HCEC 1CT (cell line): ENCODE data around the gene CARMIL3.
A peak's percentile ranks its signal among the peaks of the same experiment; 100 is the strongest.
"Not testable (repeated sequence)": the region's sequence is repeated elsewhere in the genome, so short reads cannot be mapped to it uniquely, and the experiment has no call there.

Experiments used
- DNase-seq: peaks from one replicate; pipeline ENCODE4 v3.0.0-alpha.2; 2017

CARMIL3 gene

DNA sequence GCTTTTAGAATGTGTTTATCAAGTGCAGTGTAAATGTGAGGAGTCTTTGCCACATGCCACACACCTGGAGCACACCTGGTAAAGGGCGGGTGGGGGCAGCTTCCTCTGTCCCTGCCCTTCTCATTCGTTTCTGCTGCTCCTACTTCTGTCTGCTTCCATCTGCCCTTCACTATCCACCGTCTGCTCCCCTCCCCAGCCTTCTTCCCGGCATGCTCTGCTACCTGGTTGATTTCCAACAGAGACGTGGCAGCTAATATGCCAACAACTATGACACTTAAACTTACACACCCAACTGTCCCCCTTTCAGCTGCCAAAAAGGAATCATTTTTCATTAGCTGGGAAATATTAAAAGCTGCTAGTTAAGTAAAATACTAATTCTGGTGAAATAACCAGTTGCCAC, 9.1 kb upstream of the CARMIL3 start:
- DNase-seq = no peak

DNA sequence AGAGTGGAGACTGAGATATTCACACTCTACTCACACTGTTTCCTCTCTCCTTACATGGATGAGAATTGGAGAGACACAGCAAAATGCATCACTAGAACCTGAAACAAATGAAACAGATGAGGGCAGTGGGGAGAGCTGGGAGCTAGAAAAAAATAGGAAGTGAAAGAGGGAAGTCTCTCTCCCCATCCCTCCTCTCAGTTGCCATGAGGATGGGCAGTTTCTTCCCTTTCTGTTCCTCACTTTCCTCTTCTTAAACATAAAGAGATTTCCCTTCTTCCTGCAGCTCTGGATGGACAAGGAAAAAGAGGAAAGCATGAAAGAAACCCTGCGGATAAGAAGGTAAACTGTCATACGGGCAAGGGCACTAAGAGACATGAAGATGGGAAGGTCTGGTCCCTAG, 2.8 kb upstream of the CARMIL3 start:
- DNase-seq = not testable (repeated sequence)

DNA sequence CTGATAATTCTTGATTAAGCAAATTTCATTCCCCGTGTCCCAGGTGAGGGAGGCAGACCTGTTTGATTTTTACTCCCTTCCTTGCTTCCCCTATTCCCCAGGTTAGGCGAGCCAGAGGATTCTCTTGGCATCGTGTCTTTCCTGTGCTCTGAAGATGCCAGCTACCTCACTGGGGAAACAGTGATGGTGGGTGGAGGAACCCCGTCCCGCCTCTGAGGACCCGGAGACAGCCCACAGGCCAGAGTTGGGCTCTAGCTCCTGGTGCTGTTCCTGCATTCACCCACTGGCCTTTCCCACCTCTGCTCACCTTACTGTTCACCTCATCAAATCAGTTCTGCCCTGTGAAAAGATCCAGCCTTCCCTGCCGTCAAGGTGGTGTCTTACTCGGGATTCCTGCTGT, 1.1 kb upstream of the CARMIL3 start:
- DNase-seq = not testable (repeated sequence)

DNA sequence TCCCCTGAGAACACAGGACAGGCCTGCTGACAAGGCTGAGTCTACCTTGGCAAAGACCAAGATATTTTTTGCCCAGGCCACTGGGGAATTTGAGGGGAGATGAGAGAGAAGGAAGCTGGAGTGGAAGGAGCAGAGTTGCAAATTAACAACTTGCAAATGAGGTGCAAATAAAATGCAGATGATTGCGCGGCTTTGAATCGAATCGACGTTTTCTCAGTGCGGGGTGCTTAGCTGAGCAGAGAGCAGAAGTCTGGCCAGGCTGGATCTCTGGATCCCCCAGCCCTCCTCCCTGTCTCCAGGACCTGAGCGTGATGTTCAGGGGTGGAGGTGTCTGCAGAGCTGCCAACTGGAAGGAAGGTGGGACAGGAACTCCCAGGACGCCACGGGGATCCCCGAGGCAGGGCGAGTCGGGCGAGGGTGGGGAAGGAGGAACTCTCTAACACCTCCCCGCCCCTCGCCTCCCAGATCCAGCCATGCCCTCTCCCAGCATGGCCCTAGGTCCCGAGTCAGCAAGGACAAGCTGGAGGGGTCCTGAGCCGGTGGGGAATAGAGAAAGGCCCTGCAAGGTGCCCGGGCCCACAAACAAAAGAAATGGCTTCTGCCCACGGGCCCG, 527 bp upstream of the CARMIL3 start:
- DNase-seq = no peak

DNA sequence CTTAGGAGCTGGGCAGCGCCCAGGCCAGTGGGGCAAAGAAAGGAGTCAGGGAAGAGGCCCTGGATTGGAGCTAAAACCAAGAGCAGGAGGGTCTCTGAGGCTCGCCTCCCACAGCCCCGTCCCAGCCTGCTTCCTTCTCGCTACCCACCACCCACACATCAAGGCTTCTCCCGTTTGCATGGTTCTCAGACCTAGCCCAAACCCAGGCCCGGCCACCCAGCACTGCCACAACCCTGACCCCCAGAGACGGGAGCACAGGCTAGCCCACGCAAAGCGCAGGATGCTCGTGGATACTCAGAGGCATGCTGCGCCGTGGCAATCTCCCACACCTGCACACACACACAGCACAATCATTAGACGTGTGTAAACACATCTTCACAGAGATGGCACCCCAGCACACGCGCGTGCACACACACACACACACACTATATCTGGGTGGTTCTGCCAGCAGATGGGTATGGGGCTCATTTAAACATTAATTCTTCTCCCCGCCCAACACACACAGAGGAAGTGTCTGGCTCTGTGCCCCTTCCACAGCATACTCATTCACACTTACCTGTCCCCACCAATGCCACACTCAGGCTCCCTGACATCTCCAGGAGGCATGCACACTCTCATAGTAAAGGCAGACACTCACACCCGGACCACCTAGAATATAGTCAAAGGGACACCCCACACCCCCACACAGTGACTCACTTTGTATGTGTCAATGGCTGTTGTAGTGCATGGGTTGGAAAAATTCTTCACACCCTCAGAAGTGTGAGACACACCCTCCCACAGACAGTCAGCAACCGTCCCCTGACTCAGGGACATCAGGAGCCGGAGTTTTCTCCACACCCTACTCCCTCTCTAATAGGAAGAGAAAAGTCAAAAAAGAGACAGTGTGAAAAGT, 1.1 kb downstream of the CARMIL3 start:
- DNase-seq = no peak

DNA sequence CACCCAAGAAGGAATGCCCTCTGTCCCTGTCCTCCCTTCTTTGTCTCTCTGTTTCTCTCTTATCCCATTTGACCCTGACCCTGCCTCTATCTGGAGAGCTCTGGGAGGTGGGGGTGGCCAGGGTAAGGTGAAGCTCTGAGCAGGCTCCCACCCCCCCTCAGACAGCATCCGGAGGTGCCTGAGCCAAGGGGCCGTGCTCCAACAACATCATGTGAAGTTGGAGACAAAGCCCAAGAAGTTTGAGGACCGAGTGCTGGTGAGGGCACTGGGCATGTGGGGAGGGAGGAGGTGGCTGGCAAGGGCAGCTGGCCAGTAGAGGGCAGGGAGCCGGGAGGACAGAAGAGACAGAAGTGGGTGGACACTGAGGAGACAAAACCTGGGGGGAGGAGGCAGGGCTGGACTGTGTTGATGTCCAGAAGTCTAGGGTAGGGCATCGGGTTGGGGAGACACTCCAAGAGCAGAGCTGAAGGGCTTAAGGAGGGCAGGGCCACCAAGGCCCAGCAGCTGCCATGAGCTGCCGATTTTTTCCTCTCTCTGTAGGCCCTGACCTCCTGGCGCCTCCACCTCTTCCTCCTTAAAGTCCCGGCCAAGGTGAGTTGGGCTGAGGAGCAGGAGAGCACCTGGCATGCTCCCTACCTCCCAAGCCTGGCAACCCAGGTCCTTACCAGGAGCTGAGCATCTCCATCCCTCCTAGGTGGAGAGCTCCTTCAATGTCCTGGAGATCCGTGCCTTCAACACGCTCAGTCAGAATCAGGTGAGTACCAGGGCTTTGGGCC, 1.9 kb downstream of the CARMIL3 start:
- DNase-seq = no peak

DNA sequence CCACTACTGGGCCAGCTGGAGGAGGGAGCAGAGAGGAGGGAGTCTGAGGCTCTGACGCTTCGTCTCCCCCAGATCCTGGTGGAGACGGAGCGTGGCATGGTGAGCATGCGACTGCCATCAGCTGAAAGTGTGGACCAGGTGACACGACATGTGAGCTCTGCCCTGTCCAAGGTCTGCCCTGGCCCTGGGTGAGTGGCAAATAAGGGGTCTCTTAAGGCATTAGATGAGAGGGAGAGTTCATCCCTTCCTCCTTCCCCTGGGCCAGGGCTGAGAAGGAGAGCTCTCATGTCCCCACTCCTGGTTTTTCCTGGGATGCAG, 2.5 kb downstream of the CARMIL3 start:
- no peak for DNase-seq

DNA sequence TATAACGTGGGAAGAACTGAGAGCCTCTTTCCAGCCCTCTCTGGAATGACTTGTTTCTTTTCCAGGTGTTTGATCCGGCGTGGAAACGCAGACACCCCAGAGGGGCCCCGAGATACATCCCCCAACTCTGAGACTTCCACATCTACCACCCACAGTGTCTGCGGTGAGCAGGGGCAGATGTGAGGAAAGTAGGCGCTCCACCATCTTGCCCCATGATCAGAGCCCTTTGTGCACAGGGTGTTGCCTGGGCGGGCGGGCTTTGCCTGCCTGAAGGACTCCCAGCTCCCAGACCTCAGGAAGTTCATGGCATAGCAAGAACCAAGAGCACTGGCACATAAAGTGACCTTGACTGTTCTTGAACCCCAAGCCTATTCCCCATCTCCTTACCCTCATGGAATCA, 2.8 kb downstream of the CARMIL3 start:
- no peak for DNase-seq

DNA sequence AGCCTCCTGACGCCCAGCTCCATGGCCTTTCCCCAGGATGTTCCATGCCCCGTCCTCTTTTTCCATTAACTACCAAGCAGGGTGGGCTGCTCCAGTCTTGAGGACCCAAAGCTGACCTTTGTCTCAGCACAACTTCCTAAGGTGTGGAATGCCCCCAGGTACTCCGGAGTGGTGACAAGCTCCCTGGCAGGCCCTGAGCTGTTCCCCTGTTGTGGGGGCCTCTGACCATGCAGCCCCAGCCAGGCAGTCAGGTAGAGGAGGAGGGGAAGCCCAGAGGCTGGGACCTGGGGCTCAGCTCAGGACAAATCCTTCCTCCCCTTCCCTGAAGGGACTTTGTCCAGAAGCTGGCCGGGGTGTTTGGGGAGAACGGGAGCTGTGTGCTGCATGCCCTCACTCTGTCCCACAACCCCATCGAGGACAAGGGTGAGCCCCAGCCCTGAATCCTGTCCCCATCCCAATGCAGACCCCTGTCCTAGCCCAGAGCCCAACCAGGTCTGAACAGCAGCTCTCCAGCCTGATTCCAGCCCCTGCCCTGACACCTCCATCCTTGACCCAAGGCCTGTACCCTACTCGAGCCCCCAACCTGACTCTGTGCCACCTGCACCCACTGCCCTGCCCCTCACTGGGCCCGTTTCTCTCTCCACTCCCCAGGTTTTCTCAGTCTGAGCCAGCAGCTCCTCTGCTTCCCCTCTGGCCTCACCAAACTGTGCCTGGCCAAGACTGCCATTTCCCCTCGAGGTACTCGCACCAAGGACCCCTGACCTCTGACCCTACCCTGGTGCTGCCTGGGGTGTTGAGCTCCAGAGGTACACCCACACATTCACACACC, 4.4 kb downstream of the CARMIL3 start:
- DNase-seq = no peak

DNA sequence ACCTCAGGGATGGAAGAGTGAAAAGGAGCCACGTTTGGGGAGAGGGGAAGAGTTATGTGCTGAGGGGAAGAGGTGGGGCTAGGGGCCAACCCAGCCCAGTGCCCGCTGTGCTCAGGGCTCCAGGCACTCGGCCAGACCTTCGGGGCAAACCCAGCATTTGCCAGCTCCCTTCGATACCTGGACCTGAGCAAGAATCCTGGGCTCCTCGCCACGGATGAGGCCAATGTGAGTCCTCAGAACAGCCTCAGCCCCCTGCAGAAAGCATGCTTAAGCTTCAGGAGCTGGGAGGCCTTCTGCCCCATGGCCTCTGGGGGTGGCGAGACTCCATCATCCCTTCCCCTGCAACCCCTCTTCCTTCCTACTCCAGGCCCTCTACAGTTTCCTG, 5.0 kb downstream of the CARMIL3 start:
- no peak for DNase-seq

DNA sequence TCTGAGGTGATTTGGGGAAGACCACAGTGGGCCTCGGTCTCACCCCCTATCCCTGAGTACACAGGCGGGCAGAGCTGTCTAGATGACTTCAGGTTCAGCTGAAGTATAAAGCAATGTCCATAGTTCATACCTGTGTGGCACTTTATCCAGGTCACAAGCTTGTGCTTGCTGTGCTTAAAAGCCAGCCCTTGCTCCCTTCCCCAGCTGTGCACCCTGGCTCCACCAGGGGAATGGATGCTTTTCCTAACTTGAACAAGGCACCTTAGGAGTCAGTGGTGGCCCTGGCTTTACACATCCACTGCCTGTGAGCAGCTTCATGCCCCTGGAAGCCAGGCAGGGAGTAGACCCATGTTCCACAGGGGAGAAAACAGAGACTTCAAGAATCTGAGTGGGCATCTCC, 5.5 kb downstream of the CARMIL3 start:
- no peak for DNase-seq

DNA sequence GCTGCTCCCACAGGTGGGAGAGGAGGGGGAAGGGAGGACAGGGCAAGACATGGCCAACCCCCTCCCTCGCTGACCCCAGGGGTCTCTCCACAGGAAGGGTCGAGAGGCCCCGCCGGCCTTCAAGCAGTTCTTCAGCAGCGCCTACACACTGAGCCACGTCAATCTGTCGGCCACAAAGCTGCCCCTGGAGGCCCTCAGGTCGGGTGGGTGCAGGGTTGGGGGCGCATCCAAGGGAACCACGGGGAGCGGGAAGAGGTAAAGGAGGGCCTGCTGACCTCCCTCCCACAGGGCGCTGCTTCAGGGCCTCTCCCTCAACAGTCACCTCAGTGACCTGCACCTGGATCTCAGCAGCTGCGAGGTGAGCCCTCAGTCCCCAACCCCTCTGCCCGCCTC, 6.1 kb downstream of the CARMIL3 start:
- DNase-seq = no peak

DNA sequence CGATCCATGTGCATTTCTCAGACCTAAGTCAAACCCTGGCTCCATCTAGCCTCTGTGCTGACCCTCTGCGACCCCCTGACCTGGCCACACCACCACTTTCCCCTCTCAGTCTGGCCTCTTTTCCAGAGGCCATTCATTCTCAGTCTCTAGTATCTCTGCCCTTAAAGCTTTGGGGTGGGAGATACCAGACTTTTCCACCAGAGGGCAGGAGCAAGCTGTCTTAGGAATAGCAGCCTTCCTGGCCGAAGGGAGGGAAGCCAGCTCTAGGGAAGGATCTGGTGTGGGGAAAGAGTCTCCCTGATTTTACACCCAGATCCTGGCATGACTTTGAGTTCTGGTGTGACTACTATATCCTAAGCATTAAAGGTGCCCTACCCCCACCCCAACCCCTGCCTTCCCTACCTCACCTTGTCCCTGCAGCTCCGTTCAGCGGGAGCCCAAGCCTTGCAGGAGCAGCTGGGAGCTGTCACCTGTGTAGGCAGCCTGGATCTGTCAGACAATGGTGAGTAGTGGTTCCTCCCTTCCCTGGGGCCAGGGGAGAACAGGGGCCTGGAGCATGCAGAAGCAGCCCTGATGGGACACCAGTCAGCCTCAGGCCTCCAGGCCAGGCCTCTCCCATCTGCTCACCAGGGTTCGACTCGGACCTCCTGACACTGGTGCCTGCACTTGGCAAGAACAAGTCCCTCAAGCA, 6.6 kb downstream of the CARMIL3 start:
- DNase-seq = peak; percentile 49

DNA sequence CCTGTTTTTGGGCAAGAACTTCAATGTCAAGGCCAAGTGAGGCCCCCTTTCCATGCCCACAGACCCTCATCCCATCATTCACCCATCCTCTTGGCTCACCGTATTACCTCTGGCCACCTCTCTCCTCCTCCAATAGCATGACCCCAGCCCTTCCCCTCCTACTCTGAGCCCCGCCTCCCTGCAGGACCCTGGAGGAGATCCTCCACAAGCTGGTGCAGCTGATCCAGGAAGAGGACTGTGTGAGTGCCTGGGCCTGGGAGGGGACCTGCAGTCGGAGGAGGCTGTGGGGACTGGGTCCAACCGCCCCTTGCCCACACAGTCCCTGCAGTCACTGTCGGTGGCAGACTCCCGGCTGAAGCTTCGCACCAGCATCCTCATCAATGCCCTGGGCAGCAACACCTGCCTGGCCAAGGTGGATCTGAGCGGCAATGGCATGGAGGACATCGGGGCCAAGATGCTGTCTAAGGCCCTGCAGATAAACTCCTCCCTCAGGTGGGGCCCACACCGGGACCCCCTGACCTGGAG, 7.2 kb downstream of the CARMIL3 start:
- DNase-seq = no peak

DNA sequence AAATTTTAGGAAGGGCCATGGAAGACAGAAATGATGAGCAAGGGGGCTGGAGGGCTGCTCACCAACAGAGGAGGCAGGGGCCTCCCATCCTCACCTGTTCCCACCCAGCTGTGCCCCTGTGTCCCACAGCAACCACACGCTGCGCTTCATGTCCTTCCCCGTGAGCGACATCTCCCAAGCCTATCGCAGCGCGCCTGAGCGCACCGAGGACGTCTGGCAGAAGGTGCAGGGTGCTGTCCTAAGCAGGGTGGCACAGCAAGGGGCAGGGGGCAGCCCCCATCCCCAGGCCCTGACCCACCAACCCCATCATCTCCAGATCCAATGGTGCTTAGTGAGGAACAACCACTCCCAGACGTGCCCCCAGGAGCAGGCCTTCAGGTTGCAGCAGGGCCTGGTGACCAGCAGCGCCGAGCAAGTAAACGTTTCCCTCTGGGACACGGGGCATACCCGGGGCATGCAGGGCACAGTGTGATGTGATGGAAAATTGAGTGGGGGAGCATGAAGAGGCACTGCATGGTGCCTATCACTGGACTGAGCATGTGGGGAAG, 8.1 kb downstream of the CARMIL3 start:
- DNase-seq = no peak

DNA sequence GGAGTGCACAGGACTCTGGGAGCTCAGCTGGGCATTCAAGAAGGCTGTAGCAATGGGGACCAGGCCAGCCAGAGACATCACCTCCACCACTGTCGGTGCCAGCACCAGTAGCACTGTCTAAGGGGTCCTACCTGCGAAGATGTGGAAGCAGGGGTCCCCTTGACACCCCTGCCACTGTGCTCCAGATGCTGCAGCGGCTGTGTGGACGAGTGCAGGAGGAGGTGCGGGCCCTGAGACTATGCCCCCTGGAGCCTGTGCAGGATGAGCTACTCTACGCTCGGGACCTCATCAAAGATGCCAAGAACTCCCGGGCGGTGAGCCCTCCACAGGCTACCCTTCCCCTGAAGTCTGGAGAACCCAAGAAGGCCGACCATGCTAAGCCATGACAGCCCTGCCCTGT, 8.6 kb downstream of the CARMIL3 start:
- no peak for DNase-seq

DNA sequence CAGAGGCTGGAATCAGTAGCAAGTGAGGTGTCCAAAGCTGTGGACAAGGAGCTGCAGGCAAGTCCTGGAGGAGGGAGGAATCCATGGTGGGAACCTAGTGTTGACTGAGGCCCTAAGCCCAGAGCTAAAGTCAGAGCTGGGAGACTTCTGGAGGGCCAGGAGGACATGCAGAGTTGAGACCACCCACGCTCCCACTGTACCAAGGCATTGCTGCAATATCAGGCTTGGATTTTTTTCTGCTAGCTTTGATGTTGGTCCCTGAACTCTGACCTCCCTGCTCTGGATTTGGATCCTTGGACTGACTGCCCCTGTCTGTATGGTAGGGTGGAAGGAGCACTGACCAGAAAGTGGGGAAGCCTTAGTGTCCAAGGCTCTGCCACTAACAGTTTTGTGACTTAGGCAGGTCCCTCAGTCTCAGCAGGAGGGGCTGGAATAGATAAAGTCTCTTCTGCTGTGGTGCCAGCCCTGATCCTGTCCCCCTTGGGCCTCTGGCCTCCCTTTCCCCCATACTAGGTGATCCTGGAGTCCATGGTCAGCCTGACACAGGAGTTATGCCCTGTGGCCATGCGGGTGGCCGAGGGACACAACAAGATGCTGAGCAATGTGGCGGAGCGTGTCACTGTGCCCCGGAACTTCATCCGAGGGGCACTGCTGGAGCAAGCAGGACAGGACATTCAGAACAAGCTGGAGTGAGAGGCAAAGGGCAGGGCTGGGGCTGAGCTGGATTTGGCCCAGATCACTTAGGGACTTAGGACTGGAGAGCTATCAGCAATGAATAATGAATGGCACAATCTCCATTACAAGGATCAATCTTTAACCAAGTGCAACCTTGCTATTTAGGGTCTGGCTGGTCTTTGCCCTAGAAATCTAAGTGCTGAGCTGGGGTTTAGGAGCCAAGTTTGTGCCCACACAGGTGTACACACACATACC, 9.4 kb downstream of the CARMIL3 start:
- DNase-seq = no peak

DNA sequence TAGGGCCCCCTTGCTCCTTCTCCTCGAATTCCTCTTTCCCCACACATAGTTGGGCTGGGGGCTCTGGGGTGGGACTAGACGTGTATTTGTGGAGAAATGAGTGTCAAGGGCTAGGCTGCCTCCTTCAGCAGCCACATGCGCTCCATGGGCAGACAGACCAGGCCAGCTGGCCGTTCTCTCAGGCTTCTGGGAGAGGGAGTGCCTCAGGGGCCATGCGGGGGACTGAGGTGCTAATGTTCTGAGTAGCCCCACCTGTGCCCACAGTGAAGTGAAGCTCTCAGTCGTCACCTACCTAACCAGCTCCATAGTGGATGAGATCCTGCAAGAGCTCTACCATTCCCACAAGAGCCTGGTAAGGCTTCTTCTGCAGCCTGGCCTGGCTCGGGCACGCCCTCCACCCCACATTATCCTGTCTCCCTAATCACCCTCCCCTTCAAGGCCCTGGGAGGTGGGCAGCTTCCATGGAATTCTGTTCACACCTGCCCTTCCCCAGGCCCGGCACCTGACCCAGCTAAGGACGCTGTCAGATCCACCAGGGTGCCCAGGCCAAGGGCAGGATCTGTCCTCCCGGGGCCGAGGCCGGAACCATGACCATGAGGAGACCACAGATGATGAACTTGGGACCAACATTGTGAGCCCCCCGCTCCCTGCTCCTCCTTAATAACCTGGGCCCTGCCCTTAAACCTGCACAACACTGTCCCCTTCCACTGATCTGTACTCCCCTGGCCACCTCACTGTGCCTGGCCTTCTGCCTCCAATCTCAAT, 10.6 kb downstream of the CARMIL3 start:
- no peak for DNase-seq

DNA sequence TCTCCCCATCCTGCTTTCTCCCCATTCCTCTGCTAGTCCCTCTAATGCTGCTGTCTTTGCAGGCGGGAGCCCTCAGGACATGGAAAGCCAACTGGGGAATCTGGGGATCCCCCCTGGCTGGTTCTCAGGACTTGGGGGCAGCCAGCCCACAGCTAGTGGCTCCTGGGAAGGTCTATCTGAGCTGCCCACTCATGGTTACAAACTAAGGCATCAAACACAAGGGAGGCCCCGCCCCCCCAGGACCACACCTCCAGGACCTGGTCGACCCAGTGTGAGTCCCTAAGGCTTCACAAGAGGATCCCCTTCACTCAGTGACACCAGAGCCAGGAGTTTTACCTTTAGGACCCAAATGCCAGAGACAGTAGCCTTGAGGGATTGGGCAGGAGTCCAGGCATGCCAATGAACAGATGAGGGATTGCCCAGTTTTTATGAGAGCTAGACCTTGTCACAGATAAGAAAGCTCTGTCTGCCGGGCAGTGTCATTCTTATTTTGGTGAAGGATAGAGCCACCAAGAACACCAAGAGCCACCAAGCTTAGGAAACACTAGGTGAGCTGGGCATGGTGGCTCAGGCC, 11.5 kb downstream of the CARMIL3 start:
- no peak for DNase-seq
